H1 (cell line): Measurements from ENCODE around the gene MCM5. TPM values are rescaled to one million over a fixed set of nuclear protein-coding genes. Genes with fewer than 3 reads are reported as not detected.

Experiments
- EGR1 ChIP-seq: IDR thresholded peaks from 2 replicates; pipeline ENCODE4 v1.6.1; 2011; ENCODE audit warnings: low read depth, low read length, borderline replicate concordance
- GTF2F1 ChIP-seq: IDR thresholded peaks from 2 replicates; pipeline ENCODE4 v1.6.1; 2012; ENCODE audit warnings: low read depth, low read length, improper control_type of control experiment, borderline replicate concordance
- NANOG ChIP-seq: IDR thresholded peaks from 2 replicates; pipeline ENCODE4 v1.6.1; 2011; ENCODE audit warnings: low read length, low read depth, mild to moderate bottlenecking, inconsistent platforms; ENCODE audit not compliant: insufficient read depth, poor library complexity, severe bottlenecking
- polyA plus RNA-seq, 7 experiments: library from polyadenylated mRNA; depleted of rRNA in 3 of 7; stranded (reverse) in 5 of 7; unstranded in 2 of 7; fragments of >200 nt in 5 of 7; fragments of 200-250 nt in 2 of 7; gene quantifications; 1 replicate in 5 of 7; 2 replicates in 1 of 7; 4 replicates in 1 of 7; pipeline versions ENCODE4 v1.2.1 to v1.2.3, GENCODE V29; 2011 to 2013; ENCODE audit warnings: missing spikeins in 2 of 7, mixed read lengths in 2 of 7
- total RNA-seq: library from RNA; stranded (reverse); fragmentation: NEBNext Ultra II Directional; extraction: Animal tissue kit (Norgen Biotek cat#: 25700); gene quantifications from 2 replicates; pipeline ENCODE4 v1.2.1, GENCODE V29; 2021
- TF ChIP-seq, protein P1 (sequence below): IDR thresholded peaks from 2 replicates; pipeline ENCODE4 v1.6.1; 2012; ENCODE audit warnings: inconsistent platforms

Gene MCM5
- total and polyA plus RNA-seq, 2 of the 8 experiments (the other 6 are each of a cell fraction or from before 2014, with no cell fraction given) = 210 to 305 TPM

- TF ChIP-seq, protein P1, sequence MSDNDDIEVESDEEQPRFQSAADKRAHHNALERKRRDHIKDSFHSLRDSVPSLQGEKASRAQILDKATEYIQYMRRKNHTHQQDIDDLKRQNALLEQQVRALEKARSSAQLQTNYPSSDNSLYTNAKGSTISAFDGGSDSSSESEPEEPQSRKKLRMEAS = no peak
- TF ChIP-seq GTF2F1 (no peak), EGR1 (no peak), NANOG (no peak)
Measured at GRCh38 chr22:35381424-35382009, 18.4 kb upstream of the MCM5 start (continued).
